HUES6 (cell line): ENCODE data around the gene CEMIP.

ENCODE experiments used
- H3K27ac ChIP-seq: 2 replicates; pipeline ENCODE4 v1.7.0; 2013; ENCODE audit warnings: low read depth, mild to moderate bottlenecking, low read length, inconsistent platforms
- H3K27me3 ChIP-seq: 2 replicates; pipeline ENCODE4 v1.6.1; 2013; ENCODE audit warnings: low read length; ENCODE audit not compliant: control insufficient read depth, insufficient read depth
- H3K36me3 ChIP-seq: 2 replicates; pipeline ENCODE4 v1.6.1; 2013; ENCODE audit warnings: low read length; ENCODE audit not compliant: control insufficient read depth, insufficient read depth
- H3K4me1 ChIP-seq: 2 replicates; pipeline ENCODE4 v1.6.1; 2013; ENCODE audit warnings: low read length; ENCODE audit not compliant: control insufficient read depth, insufficient read depth
- H3K4me3 ChIP-seq: 2 replicates; pipeline ENCODE4 v1.5.1; 2013; ENCODE audit warnings: low read depth, low read length
- H3K9ac ChIP-seq: one replicate; pipeline ENCODE4 v1.6.1; 2013; ENCODE audit warnings: mild to moderate bottlenecking, low read length
- H3K9me3 ChIP-seq: 2 replicates; pipeline ENCODE4 v1.6.1; 2013; ENCODE audit warnings: low read depth, low read length; ENCODE audit not compliant: control insufficient read depth, insufficient read depth

CEMIP gene

GRCh38 chr15:80967991-80968510 is 188.9 kb downstream of the CEMIP start:
- Histone ChIP-seq H3K4me1 (peaks cover 38% of the 10 kb centered on the region), H3K4me3 (no peak overlapping the region), H3K9me3 (no peaks in the 10 kb centered on the region), H3K27me3 (no peaks in the 10 kb centered on the region), H3K36me3 (peaks cover 9% of the 10 kb centered on the region), H3K9ac (no peak overlapping the region), H3K27ac (peak overlapping the region; percentile 63; the same call in 1 of the 2 replicates)

- peaks cover 43% of the 10 kb centered on the region for H3K4me1 ChIP-seq
- H3K27ac ChIP-seq = no peak overlapping the region
- H3K27me3 ChIP-seq = no peaks in the 10 kb centered on the region
- H3K36me3 ChIP-seq = peaks cover 9% of the 10 kb centered on the region
- no peaks in the 10 kb centered on the region for H3K9me3 ChIP-seq
- H3K4me3 ChIP-seq = no peak overlapping the region
- no peak overlapping the region for H3K9ac ChIP-seq
Measured at GRCh38 chr15:80969316-80969715, 190.1 kb downstream of the CEMIP start.

GRCh38 chr15:80970018-80970657 is 191.0 kb downstream of the CEMIP start:
- H3K36me3 ChIP-seq = peaks cover 9% of the 10 kb centered on the region

GRCh38 chr15:80970658-80971057 is 191.5 kb downstream of the CEMIP start:
- Histone ChIP-seq H3K4me1 (peaks cover 43% of the 10 kb centered on the region), H3K27me3 (no peaks in the 10 kb centered on the region), H3K9me3 (no peaks in the 10 kb centered on the region), H3K4me3 (no peak overlapping the region), H3K9ac (no peak overlapping the region), H3K36me3 (peaks cover 9% of the 10 kb centered on the region), H3K27ac (no peak overlapping the region)

More at GRCh38 chr15:80970018-80970657, 191.0 kb downstream of the CEMIP start:
- Histone ChIP-seq H3K27ac (no peak overlapping the region), H3K4me3 (no peak overlapping the region), H3K4me1 (peaks cover 43% of the 10 kb centered on the region), H3K9me3 (no peaks in the 10 kb centered on the region), H3K27me3 (no peaks in the 10 kb centered on the region), H3K9ac (no peak overlapping the region)

- Histone ChIP-seq H3K27me3 (no peaks in the 10 kb centered on the region), H3K36me3 (peaks cover 9% of the 10 kb centered on the region), H3K9me3 (no peaks in the 10 kb centered on the region), H3K4me3 (no peak overlapping the region), H3K9ac (no peak overlapping the region), H3K4me1 (peaks cover 42% of the 10 kb centered on the region), H3K27ac (no peak overlapping the region)
Measured at GRCh38 chr15:80971143-80971542, 192.0 kb downstream of the CEMIP start.

GRCh38 chr15:80972276-80972675 is 193.1 kb downstream of the CEMIP start:
- Histone ChIP-seq H3K9ac (no peak overlapping the region), H3K4me1 (peaks cover 37% of the 10 kb centered on the region), H3K9me3 (no peaks in the 10 kb centered on the region), H3K36me3 (peaks cover 16% of the 10 kb centered on the region), H3K27me3 (no peaks in the 10 kb centered on the region), H3K4me3 (no peak overlapping the region), H3K27ac (no peak overlapping the region)

- no peaks in the 10 kb centered on the region for H3K27me3 ChIP-seq
- H3K4me3 ChIP-seq = no peak overlapping the region
- no peak overlapping the region for H3K9ac ChIP-seq
- no peaks in the 10 kb centered on the region for H3K9me3 ChIP-seq
- peaks cover 27% of the 10 kb centered on the region for H3K36me3 ChIP-seq
- H3K27ac ChIP-seq = no peak overlapping the region
- H3K4me1 ChIP-seq = peaks cover 38% of the 10 kb centered on the region
Measured at GRCh38 chr15:80974914-80975313, 195.7 kb downstream of the CEMIP start.

GRCh38 chr15:80976851-80977250 is 197.7 kb downstream of the CEMIP start:
- no peak overlapping the region for H3K27ac ChIP-seq

GRCh38 chr15:80977627-80978036 is 198.5 kb downstream of the CEMIP start:
- H3K4me1 ChIP-seq = peaks cover 22% of the 10 kb centered on the region
- H3K36me3 ChIP-seq = peaks cover 35% of the 10 kb centered on the region
- H3K9ac ChIP-seq = no peak overlapping the region
- H3K27ac ChIP-seq = no peak overlapping the region
- H3K4me3 ChIP-seq = no peak overlapping the region
- H3K9me3 ChIP-seq = no peaks in the 10 kb centered on the region
- H3K27me3 ChIP-seq = no peaks in the 10 kb centered on the region

More at GRCh38 chr15:80976851-80977250, 197.7 kb downstream of the CEMIP start:
- Histone ChIP-seq H3K9me3 (no peaks in the 10 kb centered on the region), H3K4me1 (peaks cover 22% of the 10 kb centered on the region), H3K4me3 (no peak overlapping the region), H3K36me3 (peaks cover 33% of the 10 kb centered on the region), H3K27me3 (no peaks in the 10 kb centered on the region), H3K9ac (no peak overlapping the region)

GRCh38 chr15:80978685-80979329 is 199.6 kb downstream of the CEMIP start:
- H3K9ac ChIP-seq = no peak overlapping the region
- no peak overlapping the region for H3K4me3 ChIP-seq
- peak overlapping the region; percentile 60; the same call in 1 of the 2 replicates for H3K27ac ChIP-seq
- H3K4me1 ChIP-seq = peaks cover 22% of the 10 kb centered on the region
- no peaks in the 10 kb centered on the region for H3K27me3 ChIP-seq
- no peaks in the 10 kb centered on the region for H3K9me3 ChIP-seq
- H3K36me3 ChIP-seq = peaks cover 35% of the 10 kb centered on the region

- Histone ChIP-seq H3K4me3 (no peak overlapping the region), H3K27ac (peak overlapping the region; percentile 60; the same call in 1 of the 2 replicates), H3K9ac (no peak overlapping the region), H3K9me3 (no peaks in the 10 kb centered on the region), H3K27me3 (no peaks in the 10 kb centered on the region), H3K4me1 (peaks cover 17% of the 10 kb centered on the region), H3K36me3 (peaks cover 35% of the 10 kb centered on the region)
Measured at GRCh38 chr15:80979538-80980200, 200.5 kb downstream of the CEMIP start.
